Subcutaneous adipose tissue (tissue), 4 donors: Measurements from ENCODE around the gene IST1. TPM values are rescaled to one million over a fixed set of nuclear protein-coding genes. Genes with fewer than 3 reads are reported as not detected.

Source experiments
- total RNA-seq, 4 donors: library from RNA; depleted of rRNA; stranded (reverse); fragments of >200 nt; gene quantifications; one replicate each; pipeline ENCODE4 v1.1.0, GENCODE V29; 2016
- TF ChIP-seq, protein P1 (sequence below): fragments of 450-650 bp; IDR thresholded peaks from one replicate; pipeline ENCODE4 v1.5.1; 2016; ENCODE audit warnings: low read depth, mild to moderate bottlenecking, control low read depth, antibody characterized with exemption, moderate library complexity

The IST1 gene
- total RNA-seq, 4 donors from 2014 or later = 186 to 219 (median 195) TPM

DNA sequence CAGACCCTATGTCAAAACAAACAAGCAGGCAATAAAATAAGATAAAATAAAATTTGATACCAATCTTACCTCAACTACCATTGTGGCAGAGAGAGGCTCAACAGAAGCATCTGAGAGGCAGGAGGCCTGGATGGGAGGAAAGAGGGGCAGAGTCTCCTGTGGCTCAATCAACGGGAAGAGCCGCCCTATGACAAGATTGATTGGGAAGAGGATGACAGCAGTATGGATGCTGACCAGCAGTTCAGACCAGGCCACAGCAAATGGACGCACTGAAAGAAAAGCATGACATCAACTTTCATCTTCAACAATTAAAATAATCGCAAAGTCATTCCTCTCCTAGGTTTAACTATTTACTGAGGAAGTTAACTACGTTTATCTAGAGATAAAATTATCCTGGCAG lies 57.5 kb downstream of the IST1 start:
- TF ChIP-seq, protein P1, sequence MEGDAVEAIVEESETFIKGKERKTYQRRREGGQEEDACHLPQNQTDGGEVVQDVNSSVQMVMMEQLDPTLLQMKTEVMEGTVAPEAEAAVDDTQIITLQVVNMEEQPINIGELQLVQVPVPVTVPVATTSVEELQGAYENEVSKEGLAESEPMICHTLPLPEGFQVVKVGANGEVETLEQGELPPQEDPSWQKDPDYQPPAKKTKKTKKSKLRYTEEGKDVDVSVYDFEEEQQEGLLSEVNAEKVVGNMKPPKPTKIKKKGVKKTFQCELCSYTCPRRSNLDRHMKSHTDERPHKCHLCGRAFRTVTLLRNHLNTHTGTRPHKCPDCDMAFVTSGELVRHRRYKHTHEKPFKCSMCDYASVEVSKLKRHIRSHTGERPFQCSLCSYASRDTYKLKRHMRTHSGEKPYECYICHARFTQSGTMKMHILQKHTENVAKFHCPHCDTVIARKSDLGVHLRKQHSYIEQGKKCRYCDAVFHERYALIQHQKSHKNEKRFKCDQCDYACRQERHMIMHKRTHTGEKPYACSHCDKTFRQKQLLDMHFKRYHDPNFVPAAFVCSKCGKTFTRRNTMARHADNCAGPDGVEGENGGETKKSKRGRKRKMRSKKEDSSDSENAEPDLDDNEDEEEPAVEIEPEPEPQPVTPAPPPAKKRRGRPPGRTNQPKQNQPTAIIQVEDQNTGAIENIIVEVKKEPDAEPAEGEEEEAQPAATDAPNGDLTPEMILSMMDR = no peak

DNA sequence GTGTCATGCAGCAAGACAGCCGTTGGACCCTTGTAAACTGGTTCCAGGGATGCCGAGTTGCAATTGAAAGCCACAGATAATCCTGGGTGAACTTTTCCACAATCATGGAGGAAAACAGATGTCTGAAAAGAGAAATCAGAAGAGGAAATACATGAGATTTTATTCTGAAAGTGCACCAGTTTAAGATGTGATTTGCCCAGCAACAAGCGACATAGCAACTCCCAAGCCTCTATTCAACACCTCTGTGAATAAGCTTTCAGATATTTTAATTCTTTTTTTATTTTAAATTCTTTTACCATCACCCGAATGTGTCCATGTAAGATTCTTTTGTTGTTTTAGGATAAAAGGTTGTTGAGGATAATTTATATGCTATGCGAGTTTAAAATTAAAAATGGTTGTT lies 58.8 kb downstream of the IST1 start:
- TF ChIP-seq, protein P1 = no peak

DNA sequence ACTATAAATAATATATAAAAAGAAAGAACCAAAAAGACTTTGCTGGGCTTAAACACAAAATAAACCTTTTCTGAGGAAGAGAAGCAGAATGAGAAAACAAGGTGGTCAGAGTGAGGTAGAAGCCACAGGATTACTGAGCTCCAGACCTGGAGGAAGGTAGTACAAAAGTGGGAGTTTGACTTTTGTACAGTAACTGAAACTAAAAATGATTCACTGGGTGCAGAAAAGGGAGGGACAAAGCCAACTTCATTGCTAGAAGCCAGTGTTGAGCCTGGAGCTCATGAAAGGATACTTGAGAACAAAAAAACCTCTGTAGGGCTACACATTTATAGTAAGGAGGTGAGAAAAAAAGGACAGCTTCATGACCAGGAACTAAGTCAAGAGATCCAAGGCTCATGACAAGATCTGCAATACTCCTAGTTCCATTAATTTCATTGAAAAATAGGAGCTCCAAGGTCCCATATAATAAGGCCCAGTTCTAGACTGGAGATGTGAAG lies 59.4 kb downstream of the IST1 start:
- TF ChIP-seq, protein P1 = no peak

DNA sequence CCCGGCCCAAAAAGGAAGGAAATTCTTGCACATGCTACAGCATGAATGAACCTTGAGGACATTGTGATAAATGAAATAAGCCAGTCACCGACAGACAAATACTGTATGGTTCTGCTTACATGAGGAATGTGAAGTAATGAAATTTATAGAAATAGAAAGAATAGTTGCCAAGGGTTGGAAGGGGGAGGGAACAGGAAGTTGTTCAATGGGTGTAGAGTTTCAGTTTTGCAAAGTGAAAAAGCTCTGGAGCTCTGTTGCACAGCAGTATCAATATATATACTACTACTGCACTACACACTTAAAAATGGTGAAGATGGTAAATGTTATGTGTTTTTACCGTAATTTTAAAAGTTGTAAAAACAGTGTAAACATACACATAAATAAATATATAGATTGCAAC lies 61.2 kb downstream of the IST1 start:
- TF ChIP-seq, protein P1 = no peak

DNA sequence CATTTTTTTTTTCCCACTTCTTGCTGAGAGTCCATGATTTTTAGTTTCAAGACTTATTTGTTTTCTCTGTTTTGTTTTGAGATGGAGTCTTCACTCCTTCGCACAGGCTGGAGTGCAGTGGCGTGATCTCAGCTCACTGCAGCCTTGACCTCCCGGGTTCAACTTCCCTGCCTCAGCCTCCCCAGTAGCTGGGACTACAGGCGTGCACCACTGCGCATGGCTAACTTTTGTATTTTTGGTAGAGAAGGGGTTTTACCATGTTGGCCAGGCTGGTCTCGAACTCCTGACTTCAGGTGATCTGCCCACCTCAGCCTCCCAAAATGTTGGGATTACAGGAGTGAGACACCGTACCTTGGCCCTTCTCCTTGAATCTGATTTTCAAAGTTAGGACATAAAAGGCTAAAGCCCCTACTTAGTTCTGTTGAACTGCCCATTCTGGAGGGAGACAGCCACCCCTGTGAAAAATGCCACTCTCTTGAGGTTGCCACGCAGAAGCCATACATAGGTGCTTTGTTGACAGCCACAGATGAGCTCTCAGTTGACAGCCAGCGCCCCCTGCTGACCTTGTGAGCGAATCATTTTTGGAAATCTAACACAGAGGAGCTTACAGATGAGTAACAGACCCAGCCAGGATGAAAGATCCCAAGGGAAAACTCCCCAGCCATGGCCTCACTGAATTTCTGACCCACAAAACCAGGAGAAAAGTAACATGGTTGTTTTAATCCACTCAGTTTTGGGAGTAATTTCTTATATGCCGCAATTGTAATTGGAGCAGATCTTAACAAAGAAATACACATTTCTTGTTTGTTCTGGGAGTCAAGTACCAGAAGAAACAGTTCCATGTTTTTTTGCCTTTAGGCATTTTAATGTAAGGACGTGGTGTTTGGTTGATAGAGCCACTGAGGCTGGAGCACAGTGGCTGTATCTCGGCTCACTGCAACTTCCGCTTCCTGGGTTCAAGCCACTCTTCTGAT lies 66.0 kb downstream of the IST1 start:
- TF ChIP-seq, protein P1 = no peak

DNA sequence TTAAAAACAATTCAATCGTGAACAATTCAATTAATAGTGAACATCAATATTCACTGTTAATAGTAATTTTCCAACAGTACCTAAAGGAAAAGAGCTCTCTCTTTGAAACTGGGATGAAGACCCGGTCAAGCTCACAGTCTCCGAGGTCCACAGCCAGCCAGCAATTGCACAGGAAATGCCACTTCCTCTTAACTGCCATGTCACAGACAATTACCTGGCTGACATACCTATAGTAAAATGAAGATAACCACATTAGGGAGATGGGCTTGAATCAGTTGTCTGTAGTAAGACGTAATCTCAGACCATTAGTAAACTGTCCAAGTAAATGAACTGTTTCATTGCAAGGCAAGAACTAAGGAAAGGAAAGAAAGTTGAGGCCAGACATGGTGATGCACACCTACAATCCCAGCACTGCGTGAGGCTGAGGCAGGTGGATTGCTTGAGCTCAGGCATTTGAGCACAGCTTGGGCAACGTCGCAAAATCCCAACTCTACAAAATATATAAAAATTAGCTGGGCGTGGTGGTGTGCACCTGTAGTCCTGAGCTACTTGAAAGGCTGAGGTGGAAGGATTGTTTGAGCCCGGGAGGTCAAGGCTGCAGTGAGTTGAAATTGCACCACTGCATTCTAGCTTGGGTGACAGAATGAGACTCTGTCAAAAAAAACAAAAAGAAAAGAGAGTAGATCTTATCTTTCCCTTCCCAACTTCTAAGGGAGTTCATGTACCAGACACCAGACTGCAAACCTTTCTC lies 68.0 kb downstream of the IST1 start:
- TF ChIP-seq, protein P1 = no peak

DNA sequence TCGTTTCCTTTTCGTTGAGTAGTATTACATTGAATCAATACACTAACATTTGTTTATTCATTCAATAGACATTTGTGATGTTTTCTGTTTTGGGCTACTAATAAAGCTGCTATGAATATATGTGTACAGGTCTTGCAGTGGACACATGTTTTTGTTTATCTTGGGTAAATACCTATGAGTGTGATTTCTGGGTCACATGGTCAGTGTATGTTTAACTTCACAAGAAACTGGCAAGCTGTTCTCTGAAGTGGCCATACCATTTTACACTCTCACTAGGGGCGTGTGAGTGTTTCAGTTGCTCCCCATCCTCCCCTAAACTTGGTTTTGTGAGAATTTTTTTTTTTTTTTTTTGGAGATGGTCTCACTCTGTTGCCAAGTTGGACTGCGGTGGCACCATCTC lies 69.9 kb downstream of the IST1 start:
- TF ChIP-seq, protein P1 = no peak
